ENCODE data around the gene RASSF3.

RASSF3 gene

GRCh38 chr12:64667793-64668192, 57.5 kb downstream of the RASSF3 start:
- no peak for DNase-seq

GRCh38 chr12:64669270-64669842, 59.1 kb downstream of the RASSF3 start:
- DNase-seq: no peak

- DNase-seq: no peak
Observed at GRCh38 chr12:64670019-64670418, 59.7 kb downstream of the RASSF3 start.

- no peak for DNase-seq
Observed at GRCh38 chr12:64670919-64671639, 60.8 kb downstream of the RASSF3 start.

GRCh38 chr12:64671681-64672080, 61.4 kb downstream of the RASSF3 start:
- no peak for DNase-seq

GRCh38 chr12:64672925-64673409, 62.7 kb downstream of the RASSF3 start:
- DNase-seq: no peak

GRCh38 chr12:64673490-64674169, 63.3 kb downstream of the RASSF3 start:
- no peak for DNase-seq

GRCh38 chr12:64674367-64674922, 64.2 kb downstream of the RASSF3 start:
- DNase-seq: no peak

- no peak for DNase-seq
Observed at GRCh38 chr12:64675795-64676194, 65.5 kb downstream of the RASSF3 start.

- DNase-seq: no peak
Observed at GRCh38 chr12:64678248-64678647, 68.0 kb downstream of the RASSF3 start.

- no peak for DNase-seq
Observed at GRCh38 chr12:64678835-64679234, 68.5 kb downstream of the RASSF3 start.

- DNase-seq: peak in 12 of 51 donors; percentile 4 to 45 (median 19)
Observed at GRCh38 chr12:64679487-64680001, 69.2 kb downstream of the RASSF3 start.

- DNase-seq: no peak
Observed at GRCh38 chr12:64680235-64680634, 69.9 kb downstream of the RASSF3 start.

- DNase-seq: no peak
Observed at GRCh38 chr12:64681200-64682052, 71.1 kb downstream of the RASSF3 start.

- peak in 2 of 51 donors; percentile 1 to 3 for DNase-seq
Observed at GRCh38 chr12:64682572-64683277, 72.4 kb downstream of the RASSF3 start.

GRCh38 chr12:64683816-64684543, 73.7 kb downstream of the RASSF3 start:
- DNase-seq: no peak

- no peak for DNase-seq
Observed at GRCh38 chr12:64685050-64685449, 74.8 kb downstream of the RASSF3 start.

GRCh38 chr12:64685605-64686004, 75.3 kb downstream of the RASSF3 start:
- DNase-seq: no peak

GRCh38 chr12:64687816-64688215, 77.5 kb downstream of the RASSF3 start:
- no peak for DNase-seq

- DNase-seq: no peak
Observed at GRCh38 chr12:64688219-64688618, 77.9 kb downstream of the RASSF3 start.

All from hypothalamus (tissue), 51 donors.